D721Med (cell line): ENCODE results near the gene UBR1.
"Not testable (repeated sequence)": the region's sequence is repeated elsewhere in the genome, so short reads cannot be mapped to it uniquely, and the experiment has no call there.

Experiments
- DNase-seq: peaks from one replicate; pipeline ENCODE4 v3.0.0; 2011; ENCODE audit warnings: low spot score; ENCODE audit not compliant: insufficient read length
- FAIRE-seq: peaks from 2 replicates; lab custom pipeline; 2011; peaks lifted over from hg19 to GRCh38; lab: Jason Lieb, UNC
- TF ChIP-seq, protein P1 (sequence below): IDR thresholded peaks from 2 replicates; pipeline ENCODE4 v1.5.1; 2012; ENCODE audit warnings: mild to moderate bottlenecking, control low read depth; ENCODE audit not compliant: insufficient read depth; ENCODE audit errors: missing control alignments

UBR1 gene

GRCh38 chr15:43029476-43029875 lies 76.4 kb downstream of the UBR1 start:
- no peak for DNase-seq
- FAIRE-seq, result no peak
- TF ChIP-seq, protein P1, sequence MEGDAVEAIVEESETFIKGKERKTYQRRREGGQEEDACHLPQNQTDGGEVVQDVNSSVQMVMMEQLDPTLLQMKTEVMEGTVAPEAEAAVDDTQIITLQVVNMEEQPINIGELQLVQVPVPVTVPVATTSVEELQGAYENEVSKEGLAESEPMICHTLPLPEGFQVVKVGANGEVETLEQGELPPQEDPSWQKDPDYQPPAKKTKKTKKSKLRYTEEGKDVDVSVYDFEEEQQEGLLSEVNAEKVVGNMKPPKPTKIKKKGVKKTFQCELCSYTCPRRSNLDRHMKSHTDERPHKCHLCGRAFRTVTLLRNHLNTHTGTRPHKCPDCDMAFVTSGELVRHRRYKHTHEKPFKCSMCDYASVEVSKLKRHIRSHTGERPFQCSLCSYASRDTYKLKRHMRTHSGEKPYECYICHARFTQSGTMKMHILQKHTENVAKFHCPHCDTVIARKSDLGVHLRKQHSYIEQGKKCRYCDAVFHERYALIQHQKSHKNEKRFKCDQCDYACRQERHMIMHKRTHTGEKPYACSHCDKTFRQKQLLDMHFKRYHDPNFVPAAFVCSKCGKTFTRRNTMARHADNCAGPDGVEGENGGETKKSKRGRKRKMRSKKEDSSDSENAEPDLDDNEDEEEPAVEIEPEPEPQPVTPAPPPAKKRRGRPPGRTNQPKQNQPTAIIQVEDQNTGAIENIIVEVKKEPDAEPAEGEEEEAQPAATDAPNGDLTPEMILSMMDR, result no peak

DNA sequence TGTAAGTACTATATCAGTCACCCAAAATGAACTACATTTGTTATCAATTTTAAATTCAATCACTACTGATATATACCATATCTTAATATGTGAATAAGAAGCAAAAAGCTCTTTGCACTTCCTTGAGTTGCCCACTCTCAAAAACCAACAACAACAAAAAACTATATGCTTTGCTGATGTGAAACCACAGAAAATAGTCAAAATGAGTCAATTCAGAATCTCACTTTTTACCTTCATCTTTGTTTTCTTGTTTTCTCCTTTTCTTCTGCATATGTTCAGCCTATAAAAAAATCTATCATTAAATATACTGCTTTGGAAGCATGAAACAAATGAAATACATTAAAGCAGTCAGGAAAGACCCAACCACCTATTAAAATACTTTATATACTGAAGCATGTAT lies 80.7 kb downstream of the UBR1 start:
- FAIRE-seq (no peak), DNase-seq (no peak)
- TF ChIP-seq, protein P1, result no peak

DNA sequence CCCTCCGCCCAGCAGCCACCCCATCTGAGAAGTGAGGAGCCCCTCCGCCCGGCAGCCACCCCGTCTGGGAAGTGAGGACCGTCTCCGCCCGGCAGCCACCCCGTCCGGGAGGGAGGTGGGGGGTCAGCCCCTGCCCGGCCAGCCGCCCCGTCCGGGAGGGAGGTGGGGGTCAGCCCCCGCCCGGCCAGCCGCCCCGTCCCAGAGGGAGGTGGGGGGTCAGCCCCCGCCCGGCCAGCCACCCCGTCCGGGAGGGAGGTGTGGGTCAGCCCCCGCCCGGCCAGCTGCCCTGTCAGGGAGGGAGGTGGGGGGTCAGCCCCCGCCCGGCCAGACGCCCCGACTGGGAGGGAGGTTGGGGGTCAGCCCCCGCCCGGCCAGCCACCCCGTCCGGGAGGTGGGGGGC lies 91.2 kb downstream of the UBR1 start:
- not testable (repeated sequence) for FAIRE-seq, DNase-seq

DNA sequence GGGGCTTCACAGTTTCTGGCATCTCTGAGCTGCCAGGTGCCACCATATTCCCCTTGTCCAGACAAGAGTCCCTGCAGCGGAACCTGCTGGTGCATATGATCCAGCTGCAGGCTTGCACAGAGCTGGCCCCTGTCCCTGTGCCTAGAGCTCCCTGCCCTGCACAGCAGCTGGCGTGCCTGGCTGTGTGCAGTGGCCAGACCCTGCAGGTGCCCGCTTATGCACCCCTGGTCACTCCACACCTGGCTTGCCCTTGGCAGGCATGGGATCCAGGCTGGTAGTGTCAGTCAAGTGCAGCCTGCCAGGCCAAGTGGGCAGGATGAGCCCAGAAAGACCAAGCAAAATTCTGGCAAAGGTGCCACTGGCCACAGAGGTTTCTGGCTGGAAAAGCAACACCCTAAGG lies 96.6 kb downstream of the UBR1 start:
- no peak for DNase-seq
- no peak for FAIRE-seq
- TF ChIP-seq, protein P1, result no peak

DNA sequence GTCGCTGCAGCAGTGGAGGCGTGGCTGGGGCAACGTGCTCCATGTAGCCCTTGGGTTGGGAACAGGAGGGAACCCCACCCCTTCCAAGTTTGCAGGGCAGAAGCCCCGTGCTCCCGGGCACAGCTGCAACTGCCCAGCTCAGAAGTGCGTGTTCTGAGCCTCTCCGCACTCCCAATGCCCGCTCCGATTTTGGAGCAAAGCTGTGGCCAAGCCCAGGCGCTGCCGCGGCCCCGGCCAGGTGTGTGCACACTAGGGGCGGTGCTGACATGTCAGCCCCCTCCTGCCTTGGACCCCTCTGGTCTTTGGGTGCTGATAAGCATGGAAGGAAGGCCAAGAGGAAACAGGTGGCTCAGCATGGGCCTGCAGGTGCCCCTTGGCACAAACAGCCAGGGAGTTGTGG lies 97.7 kb downstream of the UBR1 start:
- DNase-seq, result no peak
- no peak for FAIRE-seq
- TF ChIP-seq, protein P1, result no peak

DNA sequence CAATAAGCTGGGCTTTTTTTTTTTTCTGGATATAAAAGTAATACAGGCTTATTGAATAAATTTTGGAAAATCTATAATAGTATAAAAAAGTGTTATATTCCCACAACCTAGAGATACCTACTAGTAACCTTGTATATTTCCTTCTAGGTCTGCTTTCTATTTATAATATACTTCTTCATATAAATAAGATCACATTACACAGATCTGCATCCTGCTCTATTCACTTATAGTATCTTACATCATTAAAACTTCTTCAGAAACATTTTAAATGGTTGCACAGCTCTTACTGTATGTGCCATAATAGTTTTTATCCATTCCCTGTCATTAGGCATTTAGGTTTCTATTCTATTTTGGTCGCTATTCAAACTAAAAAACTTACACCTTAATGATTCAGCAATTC lies 98.3 kb downstream of the UBR1 start:
- TF ChIP-seq, protein P1, result no peak
- no peak for FAIRE-seq
- no peak for DNase-seq

DNA sequence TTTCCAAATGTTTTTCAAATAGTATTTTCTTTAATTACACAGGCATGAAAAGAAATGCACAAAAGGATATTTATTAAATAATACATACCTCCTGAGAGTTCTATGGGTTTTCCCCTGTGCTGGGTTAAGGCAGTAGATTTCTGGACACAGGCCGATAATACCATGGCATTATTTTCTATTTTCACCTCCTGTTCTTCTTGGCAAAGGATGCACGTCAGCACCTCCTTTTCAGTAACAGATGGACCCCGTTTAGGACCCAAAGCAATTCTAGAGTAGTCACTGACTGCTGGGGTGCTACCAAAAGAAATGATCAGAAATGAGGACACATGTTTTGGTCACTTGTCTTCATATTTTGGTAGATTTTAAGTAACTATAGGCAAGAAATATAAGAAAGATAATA lies 98.8 kb downstream of the UBR1 start:
- FAIRE-seq (no peak), DNase-seq (no peak)
- TF ChIP-seq, protein P1, result no peak

GRCh38 chr15:43004886-43005595 lies 100.8 kb downstream of the UBR1 start:
- FAIRE-seq, DNase-seq: not testable (repeated sequence)
